Esophagus squamous epithelium (tissue), 4 donors: ENCODE results near the gene RAB43.

Experiments used
- POLR2A ChIP-seq, 4 donors: fragments of 450-650 bp; IDR thresholded peaks; one replicate each; pipeline ENCODE4 v1.6.1; 2017; ENCODE audit warnings: antibody characterized with exemption in 4 of 4, mild to moderate bottlenecking in 4 of 4, moderate library complexity in 3 of 4
- TF ChIP-seq, protein P1 (sequence below), 6 experiments: fragments of 450-650 bp in 4 of 6; fragments of 200-600 bp in 2 of 6; sonication (generic) in 2 of 6; IDR thresholded peaks; one replicate each; pipeline ENCODE4 v1.5.1; 2016 to 2019; ENCODE audit warnings: antibody characterized with exemption in 6 of 6, mild to moderate bottlenecking in 4 of 6, moderate library complexity in 4 of 6

DNA sequence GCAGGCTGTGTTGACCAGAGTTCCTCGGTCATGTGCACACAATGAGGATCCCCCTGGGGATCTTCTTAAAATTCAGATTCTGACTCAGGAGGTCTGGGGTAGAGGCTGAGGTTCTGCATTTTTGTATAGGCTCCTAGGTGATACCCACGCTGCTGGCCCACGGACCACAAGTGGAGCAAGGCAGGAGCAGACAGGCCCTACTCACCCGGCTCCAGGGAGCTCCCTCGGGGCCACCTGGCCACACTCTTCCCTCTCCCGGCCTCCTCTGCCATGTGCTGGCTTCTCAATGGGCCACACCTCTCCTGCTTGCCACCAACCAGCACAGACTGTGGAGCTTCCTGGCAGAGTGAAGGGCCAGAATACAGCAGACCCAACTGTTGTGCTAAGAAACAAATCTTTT, 37.1 kb downstream of the RAB43 start:
- TF ChIP-seq, protein P1, sequence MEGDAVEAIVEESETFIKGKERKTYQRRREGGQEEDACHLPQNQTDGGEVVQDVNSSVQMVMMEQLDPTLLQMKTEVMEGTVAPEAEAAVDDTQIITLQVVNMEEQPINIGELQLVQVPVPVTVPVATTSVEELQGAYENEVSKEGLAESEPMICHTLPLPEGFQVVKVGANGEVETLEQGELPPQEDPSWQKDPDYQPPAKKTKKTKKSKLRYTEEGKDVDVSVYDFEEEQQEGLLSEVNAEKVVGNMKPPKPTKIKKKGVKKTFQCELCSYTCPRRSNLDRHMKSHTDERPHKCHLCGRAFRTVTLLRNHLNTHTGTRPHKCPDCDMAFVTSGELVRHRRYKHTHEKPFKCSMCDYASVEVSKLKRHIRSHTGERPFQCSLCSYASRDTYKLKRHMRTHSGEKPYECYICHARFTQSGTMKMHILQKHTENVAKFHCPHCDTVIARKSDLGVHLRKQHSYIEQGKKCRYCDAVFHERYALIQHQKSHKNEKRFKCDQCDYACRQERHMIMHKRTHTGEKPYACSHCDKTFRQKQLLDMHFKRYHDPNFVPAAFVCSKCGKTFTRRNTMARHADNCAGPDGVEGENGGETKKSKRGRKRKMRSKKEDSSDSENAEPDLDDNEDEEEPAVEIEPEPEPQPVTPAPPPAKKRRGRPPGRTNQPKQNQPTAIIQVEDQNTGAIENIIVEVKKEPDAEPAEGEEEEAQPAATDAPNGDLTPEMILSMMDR (IDR thresholded peaks at IDR 0.05): no peak
- no peak for TF ChIP-seq POLR2A (IDR thresholded peaks at IDR 0.05)
